Gastroesophageal sphincter (tissue), 3 donors: Measurements from ENCODE around the gene DIP2C.

ENCODE experiments used
- CTCF ChIP-seq, 4 experiments: fragments of 200-600 bp in 2 of 4; fragments of 450-650 bp in 2 of 4; sonication (generic) in 1 of 4; IDR thresholded peaks; one replicate each; pipeline ENCODE4 v1.5.1; 2017 to 2019; ENCODE audit warnings: antibody characterized with exemption in 4 of 4, mild to moderate bottlenecking in 2 of 4, moderate library complexity in 2 of 4
- EP300 ChIP-seq: sonication (generic); formaldehyde crosslinking; IDR thresholded peaks from one replicate; pipeline ENCODE4 v1.6.1; 2017; ENCODE audit warnings: antibody characterized with exemption, mild to moderate bottlenecking
- POLR2A ChIP-seq, 2 donors: fragments of 450-650 bp; IDR thresholded peaks; one replicate each; pipeline ENCODE4 v1.6.1; 2017; ENCODE audit warnings: antibody characterized with exemption in 2 of 2, mild to moderate bottlenecking in 2 of 2, moderate library complexity in 1 of 2
- POLR2AphosphoS5 ChIP-seq: sonication (generic); formaldehyde crosslinking; IDR thresholded peaks from one replicate; pipeline ENCODE4 v1.6.1; 2017; ENCODE audit warnings: antibody characterized with exemption

- TF ChIP-seq CTCF (IDR thresholded peaks at IDR 0.05) (no peak), POLR2AphosphoS5 (no peak), EP300 (no peak), POLR2A (IDR thresholded peaks at IDR 0.05) (no peak)
These were observed 35.8 kb upstream of the DIP2C start for GRCh38 chr10:725302-725701.
